ENCODE measurements around the gene GPC2.
"Not testable (repeated sequence)": the region's sequence is repeated elsewhere in the genome, so short reads cannot be mapped to it uniquely, and the experiment has no call there.

Gene GPC2

DNA sequence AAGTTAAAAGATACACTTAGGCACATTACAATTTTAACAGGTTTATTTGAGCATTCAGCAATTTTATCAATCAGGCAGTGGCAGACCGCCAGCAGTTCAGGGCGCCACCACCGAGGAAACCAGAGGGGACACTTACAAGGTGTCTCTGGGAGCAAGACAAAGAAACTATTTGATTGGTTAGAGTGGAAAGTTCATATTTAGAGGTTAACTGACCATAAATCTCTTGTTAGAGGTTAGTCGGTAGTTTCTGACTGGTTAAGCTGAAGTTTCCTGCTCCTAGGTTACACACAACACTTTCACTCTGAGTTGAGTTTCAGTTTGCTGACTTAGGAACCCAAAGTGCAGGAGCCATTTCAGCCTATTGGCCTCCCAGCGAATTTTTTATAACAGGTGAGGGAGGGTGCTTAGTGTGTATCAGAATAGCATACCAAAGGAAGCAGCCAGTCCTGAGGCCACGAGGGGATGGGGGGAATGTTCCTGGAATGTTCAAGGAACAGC lies 31.8 kb upstream of the GPC2 start:
- in situ Hi-C loops (cut with MboI; ENCODE audit: low pct_unique_long_range_greater_than_20kb, low sequenced_read_pairs), result no loop called here
- DNase-seq, result no peak

DNA sequence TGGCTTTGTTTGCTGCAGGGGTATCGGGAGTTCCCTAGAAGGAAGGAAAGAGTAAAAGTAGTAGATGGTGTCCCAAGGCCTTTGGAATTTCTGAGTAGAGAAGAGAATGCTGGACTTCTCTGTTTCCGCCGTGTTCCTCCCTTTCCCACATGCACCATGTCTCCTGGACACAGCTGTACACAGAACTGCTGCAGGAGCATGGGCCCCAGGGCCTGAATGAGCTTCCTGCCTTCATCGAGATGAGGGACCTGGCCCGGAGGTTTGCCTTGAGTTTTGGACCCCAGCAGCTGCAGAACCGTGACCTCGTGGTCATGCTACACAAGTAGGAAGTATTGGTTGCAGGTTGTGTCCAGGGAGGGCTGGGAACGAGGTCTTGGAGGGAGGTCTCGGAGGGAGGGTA lies 27.3 kb upstream of the GPC2 start:
- DNase-seq, result no peak
- in situ Hi-C loops (cut with MboI; ENCODE audit: low pct_unique_long_range_greater_than_20kb, low sequenced_read_pairs), result no loop called here

DNA sequence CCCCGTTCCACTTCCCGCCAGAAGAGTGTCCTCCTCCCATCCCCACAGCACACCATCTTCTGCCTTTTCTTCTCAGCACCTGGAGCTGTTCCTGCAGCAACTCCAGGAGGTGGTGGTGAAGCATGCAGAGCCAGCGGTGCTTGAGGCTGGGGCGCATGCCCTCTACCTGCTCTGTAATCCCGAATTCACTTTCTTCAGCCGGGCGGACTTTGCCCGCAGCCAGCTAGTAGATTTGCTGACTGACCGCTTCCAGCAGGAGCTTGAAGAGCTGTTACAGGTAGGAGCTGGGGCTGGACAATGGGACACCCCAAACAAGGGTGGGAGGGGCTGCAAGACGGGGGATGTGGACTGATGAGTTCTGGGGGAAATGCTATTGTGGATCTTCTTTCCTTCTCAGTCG lies 23.5 kb upstream of the GPC2 start:
- in situ Hi-C loops (cut with MboI; ENCODE audit: low pct_unique_long_range_greater_than_20kb, low sequenced_read_pairs), result no loop called here
- no peak for DNase-seq

DNA sequence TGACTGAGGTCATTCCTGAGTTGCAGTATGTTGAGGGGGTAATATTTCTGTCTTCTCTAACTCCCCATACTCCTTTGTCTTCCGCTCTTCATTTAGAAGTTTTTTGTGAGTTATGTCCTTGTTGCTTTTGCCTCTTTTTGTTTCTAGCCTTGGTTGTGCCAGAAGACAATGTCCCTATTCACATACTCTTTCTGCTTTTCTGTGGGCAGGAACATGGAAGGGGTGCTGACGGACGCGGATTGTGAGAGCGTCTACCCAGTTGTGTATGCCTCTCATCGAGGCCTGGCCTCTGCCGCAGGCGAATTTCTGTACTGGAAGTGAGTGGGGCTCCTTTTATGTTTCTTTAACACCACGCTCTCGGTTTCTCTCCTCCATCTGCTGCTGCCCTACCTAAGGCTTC lies 21.1 kb upstream of the GPC2 start:
- no peak for DNase-seq
- in situ Hi-C loops (cut with MboI; ENCODE audit: low pct_unique_long_range_greater_than_20kb, low sequenced_read_pairs), result no loop called here

DNA sequence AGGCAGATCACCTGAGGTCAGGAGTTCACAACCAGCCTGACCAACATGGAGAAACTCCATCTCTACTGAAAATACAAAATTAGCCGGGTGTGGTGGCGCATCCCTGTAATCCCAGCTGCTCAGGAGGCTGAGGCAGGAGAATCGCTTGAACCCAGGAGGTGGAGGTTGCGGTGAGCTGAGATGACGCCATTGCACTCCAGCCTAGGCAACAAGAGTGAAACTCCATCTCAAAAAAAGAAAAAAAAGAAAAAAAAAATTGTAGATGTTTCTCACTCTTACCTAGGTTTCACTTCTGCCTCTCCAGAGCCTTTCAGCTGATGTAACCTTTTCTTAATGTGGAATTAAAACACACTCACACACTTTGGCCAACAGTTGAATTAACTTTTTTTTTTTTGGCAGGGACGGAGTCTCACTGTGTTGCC lies 18.7 kb upstream of the GPC2 start:
- DNase-seq; in situ Hi-C loops (cut with MboI; ENCODE audit: low pct_unique_long_range_greater_than_20kb, low sequenced_read_pairs): not testable (repeated sequence)

DNA sequence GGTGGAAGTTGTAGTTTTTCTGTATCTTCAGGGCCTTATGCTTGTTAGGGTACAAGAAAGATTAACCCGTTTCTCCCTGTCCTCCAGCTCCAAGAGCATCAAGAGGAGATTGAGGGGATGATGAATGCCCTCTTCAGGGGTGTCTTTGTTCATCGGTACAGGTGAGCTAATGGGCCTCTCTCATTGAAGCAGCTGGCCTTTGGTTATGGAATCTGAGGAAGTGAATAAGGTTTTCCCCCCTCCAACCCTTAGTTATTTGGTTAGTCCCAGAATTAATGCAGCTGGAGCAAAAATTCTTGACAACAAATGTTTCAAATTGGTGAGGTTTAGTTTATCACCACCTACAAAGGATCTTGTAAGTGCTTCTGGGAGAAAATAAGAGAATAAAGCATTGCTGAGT lies 18.0 kb upstream of the GPC2 start:
- no peak for DNase-seq
- in situ Hi-C loops (cut with MboI; ENCODE audit: low pct_unique_long_range_greater_than_20kb, low sequenced_read_pairs), result no loop called here

DNA sequence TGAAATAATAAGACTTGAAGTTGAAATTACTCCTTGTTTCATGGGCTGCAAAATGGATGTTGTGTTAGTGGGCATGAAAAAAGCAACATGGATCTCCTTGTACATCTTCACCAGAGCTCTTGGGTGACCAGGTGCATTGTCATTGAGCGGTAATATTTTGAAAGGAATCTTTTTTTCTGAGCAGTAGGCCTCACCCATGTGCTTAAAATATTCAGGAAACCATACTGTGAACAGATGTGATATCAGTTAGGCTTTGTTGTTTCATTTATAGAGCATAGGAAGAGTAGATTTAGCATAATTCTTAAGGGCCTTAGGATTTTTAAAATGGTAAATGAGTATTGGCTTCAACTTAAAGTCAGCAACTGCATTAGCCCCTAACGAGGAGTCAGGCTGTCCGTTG lies 15.8 kb upstream of the GPC2 start:
- no peak for DNase-seq
- in situ Hi-C loops (cut with MboI; ENCODE audit: low pct_unique_long_range_greater_than_20kb, low sequenced_read_pairs), result no loop called here

DNA sequence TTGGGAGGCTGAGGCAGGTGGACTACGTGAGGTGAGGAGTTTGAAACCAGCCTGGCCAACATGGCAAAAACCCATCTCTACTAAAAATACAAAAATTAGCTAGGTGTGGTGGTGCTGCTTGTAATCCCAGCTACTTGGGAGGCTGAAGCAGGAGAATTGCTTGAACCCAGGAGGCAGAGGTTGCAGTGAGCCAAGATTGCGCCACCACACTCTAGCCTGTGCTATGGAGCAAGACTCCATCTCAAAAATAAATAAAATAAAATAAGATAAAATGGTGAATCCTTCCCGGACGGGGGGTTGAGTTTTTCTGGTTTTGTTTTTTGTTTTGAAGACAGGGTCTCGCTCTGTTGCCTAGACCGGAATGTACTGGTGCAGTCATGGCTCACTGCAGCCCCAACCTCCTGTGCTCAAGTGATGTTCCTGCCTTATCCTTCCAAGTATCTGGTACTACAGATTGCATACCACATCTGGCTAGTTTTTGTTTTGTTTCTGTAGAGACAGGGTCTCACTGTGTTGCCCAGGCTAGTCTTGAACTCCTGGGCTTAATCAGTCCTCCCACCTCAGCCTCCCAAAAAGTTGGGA lies 15.2 kb upstream of the GPC2 start:
- in situ Hi-C loops (cut with MboI; ENCODE audit: low pct_unique_long_range_greater_than_20kb, low sequenced_read_pairs); DNase-seq: not testable (repeated sequence)

DNA sequence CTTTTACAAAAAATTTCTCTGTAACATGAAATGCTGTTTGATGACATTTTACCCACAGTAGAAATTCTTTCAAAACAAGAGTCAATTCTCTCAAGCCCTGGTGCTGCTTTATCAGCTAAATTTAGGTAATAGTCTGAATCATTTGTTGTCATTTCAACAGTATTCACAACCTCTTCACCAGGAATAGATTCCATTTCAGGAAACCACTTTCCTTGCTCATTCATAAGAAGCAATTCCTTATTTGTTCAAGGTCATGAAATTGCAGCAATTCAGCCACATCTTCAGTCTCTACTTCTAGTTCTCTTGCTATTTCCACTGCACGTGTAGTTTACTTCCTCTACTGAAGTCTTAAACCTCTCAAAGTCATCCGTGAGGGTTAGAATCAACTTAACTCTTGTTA lies 14.6 kb upstream of the GPC2 start:
- in situ Hi-C loops (cut with MboI; ENCODE audit: low pct_unique_long_range_greater_than_20kb, low sequenced_read_pairs), result no loop called here
- DNase-seq, result no peak

DNA sequence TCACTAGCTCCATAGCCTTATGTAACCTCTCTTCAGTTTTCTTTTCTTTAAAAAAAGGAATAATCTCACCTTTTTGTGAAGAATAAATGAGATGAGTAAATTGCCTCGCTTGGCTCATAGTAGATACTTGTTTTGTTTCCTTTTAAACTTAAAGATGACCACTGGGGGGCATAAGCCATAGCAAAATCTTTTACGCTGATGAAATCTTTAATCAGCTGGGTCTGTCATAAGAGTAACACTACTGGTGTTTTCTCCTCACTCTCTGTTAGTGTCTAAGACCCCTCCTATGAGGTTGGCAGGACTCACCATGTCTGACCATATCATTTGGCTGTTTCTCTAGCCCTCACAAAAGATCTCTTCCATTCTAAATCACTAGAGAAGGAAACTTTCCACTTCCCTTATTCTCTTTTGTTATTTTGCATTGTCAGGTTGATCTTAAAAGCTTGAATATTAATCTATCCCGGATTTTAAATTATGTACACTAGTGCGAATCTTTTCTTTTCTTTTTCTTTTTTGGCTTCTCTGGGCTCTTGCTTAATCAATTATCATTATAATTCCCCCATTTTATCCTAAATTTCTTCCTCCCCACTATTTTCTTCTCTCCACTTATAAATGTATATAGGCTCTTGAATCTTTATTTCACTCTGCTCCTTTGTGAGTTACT lies 13.0 kb upstream of the GPC2 start:
- DNase-seq, result peak; percentile 43
- in situ Hi-C loops (cut with MboI; ENCODE audit: low pct_unique_long_range_greater_than_20kb, low sequenced_read_pairs), result no loop called here

DNA sequence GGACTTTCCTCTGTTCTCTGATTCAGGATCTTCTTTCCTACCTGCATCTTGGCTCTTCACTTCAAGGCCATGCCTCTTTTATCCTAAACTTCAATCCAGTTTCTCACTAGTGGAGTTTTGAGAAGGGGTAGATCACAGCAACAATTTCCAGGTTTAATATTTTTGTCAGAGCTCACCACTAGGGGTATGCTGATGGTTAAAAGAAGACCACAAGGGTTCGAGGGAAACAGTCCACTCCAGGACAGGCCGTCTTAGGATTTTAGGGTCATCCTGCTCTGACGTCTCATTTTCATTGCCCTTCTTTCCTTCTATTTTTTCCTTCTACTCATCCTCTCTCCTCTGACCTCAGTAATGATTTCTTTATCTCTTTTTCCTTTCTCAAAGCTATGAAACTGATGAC lies 11.9 kb upstream of the GPC2 start:
- in situ Hi-C loops (cut with MboI; ENCODE audit: low pct_unique_long_range_greater_than_20kb, low sequenced_read_pairs), result no loop called here
- no peak for DNase-seq

DNA sequence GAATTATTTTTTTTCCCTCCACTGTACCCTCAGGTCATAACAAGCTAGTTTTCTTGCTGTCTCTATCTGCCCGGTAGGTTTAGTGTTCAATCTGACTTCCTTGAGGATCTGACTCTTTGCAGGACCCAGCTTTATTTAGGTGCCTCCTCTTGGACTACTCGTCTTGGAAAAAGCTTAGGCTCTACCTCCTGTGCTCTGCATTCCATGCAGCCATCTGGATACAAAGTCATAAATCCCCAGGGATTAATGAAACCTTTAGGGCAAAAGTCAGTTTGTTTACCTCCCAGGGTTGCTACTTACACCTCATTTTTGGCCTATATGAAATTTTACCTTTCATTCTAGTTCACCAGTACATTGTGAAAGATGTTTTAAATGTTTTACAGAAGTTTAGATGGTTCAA lies 8.5 kb upstream of the GPC2 start:
- in situ Hi-C loops (cut with MboI; ENCODE audit: low pct_unique_long_range_greater_than_20kb, low sequenced_read_pairs), result no loop called here

DNA sequence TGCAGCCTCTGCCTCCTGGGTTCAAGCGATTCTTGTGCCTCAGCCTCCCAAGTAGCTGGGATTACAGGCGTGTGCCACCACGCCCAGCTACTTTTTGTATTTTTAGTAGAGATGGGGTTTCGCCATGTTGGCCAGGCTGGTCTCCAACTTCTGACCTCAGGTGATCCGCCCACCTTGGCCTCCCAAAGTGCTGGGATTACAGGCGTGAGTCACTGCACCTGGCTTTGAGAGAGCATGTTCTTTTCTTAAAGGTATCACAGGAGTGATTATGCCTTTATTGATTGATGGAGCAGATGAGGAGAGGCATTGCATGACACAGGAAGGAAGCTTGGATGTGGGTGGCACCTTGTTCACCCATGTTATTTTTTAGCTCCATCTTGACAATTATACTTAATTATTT lies 5.9 kb upstream of the GPC2 start:
- DNase-seq; in situ Hi-C loops (cut with MboI; ENCODE audit: low pct_unique_long_range_greater_than_20kb, low sequenced_read_pairs): not testable (repeated sequence)

More for the DNA sequence above, 8.5 kb upstream of the GPC2 start:
- no peak for DNase-seq

DNA sequence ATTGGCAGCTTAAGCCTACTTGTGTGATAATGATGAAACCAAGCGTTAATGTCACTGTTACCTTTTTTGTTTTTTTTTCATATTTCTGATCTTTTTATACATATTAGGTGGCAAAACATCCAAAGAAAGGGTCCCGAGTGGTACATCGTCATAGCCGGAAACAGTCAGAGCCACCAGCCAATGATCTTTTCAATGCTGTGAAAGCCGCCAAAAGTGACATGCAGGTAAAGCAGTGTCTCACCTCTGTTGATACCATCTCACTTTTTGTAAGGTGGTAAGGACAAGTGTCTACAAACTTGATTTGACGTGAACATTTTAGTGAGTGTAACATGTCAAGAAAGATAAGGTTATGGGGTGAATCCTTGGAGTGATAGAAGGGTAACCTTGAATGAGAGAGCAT lies 5.4 kb upstream of the GPC2 start:
- in situ Hi-C loops (cut with MboI; ENCODE audit: low pct_unique_long_range_greater_than_20kb, low sequenced_read_pairs); DNase-seq: not testable (repeated sequence)

DNA sequence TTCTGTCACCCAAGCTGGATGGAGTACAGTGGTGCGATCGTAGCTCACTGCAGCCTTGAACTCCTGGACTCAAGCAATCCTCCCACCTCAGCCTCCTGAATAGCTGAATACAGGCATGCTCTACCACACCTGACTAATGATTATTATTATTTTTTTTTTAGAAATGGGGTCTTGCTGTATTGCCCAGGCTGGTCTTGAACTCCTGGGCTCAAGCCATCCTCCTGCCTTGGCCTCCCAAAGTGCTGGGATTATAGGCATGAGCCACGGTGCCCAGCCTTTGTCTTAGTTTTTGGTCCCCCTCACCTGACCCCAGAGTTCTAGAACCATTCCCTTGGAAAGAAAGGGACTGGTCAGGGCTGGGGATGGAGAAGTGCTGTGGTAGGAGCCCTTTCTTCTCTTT lies 2.9 kb upstream of the GPC2 start:
- in situ Hi-C loops (cut with MboI; ENCODE audit: low pct_unique_long_range_greater_than_20kb, low sequenced_read_pairs); DNase-seq: not testable (repeated sequence)

DNA sequence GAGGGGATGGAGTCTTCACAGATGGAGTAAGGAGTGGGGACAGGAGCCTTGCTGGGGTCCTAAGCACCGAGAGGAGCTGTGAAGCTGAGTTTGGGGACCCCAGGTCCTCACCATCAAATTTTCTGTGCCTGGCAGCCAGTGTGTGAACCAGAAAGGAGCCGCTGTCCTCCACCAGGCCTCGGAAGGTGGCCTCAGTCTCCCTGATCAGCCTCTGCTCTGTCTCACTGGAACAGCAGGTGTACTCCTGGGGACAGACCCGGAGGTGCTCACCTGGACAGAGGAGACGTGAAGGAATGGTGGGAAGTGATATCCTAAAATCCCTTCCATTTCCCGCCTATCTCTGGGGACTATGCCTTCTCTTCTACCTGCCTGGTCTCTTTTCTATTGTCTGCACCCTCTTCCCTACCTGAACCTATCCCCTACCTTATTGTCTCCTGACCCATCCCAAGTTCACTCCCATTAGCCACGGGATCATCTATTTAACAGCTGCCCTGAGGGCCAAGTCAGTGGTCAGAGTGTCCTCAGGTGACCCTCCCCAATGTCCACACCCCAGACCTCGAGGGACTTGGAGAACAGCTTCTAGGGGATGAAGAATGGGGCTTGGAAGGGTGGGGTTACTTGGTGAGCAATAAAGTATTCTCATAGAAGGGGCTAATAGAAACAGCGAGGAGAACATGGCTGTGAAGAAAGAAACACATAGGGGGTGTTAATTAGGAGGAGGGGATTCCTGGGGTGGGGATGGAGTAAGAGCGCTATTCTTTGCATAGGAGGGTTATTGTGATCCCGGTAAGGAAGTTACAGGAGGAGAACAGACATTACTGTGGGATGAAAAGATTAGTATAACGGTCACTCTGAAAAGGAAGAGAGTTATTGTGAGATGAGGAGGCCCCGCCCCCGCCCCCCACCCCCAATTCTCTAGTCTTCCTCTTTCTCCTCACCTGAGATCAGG lies 811 bp downstream of the GPC2 start:
- DNase-seq, result no peak
- in situ Hi-C loops (cut with MboI; ENCODE audit: low pct_unique_long_range_greater_than_20kb, low sequenced_read_pairs), result no loop called here

DNA sequence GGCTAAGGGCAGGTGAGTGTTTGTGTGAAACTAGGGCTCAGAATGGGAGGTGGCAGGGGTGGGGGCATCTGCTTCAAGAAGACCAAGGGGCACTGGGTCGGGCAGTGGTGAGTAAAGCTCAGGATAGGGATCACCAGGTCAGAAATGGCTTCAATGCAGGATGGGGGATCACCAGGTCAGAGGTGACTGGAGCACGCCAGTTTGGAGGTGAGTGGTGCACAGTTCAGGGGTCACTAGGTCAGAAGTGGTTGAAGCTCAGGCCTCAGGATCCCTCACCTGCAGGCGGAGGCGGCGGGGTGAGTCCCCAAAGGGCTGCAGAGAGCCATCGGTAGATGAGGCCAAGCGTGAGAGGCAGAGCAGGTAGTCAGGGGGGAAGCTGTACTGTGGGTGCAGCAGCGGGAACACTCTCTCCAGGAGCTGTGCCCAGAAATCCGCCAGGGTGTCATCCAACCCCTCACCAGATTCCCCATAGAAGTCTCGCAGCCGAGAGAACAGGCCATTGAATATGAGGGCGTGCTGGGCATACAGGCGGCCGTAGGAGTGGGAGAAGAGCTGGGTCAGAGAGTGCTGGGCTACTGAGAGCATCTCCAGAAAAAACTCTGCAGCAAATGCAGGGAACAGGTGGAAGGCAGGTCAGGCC lies 1.8 kb downstream of the GPC2 start:
- no peak for DNase-seq
- in situ Hi-C loops (cut with MboI; ENCODE audit: low pct_unique_long_range_greater_than_20kb, low sequenced_read_pairs), result no loop called here

DNA sequence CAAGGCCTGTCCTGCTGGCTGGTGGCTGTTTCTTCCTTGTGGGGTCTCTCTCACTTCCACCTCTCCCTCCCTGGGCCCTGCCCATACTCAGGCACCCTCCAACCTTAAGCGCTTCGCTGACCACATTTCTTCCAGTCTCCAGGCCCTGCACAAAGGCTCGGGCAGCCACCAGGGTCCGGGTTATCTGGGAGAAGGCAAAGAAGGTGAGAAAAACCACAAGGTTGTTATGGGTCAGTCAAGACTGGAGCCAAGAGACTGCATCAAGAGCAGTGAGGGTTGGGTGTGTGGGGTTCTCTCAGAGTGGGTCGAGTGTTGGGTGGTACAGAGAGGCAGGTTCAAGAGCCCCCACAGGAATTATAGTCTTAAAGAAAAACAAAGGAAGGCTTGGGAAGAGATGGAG lies 2.6 kb downstream of the GPC2 start:
- in situ Hi-C loops (cut with MboI; ENCODE audit: low pct_unique_long_range_greater_than_20kb, low sequenced_read_pairs), result no loop called here
- no peak for DNase-seq

DNA sequence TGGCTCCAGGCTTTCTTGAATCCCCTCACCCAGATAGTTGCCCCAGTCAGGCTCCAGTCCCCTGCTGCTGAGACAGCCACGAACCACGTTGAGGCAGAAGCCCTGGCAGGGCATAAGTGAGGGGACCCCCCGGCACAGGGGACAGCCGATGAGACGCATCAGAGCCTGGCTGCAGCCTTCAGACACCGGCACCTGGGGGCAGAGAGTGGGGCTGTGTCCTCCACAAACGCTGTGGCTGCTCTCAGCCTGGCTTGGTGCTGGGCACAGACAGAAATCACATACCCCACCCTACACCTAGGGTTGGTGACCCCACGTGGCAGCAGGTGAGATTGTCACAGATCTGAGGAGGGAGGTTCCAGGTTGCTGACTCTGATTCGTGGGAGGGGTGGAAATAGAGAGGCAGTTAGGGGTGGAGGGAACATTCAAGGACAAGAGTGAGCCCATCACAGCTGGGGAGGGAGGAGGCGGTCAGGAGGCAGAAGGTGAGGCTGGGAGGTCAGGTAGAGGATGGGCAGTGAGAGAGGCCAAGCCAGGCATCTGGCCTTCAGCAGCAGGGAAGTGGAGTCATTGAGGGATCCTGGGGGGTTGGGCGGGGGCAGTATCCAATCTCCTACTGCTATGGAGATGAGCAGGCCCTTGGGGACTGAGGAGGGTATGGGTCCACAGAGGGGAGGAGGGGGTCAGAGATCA lies 3.2 kb downstream of the GPC2 start:
- in situ Hi-C loops (cut with MboI; ENCODE audit: low pct_unique_long_range_greater_than_20kb, low sequenced_read_pairs), result no loop called here
- DNase-seq, result no peak
